Activated CD4-positive, alpha-beta T cell treated with anti-CD3 and anti-CD28 coated beads, Interleukin-2, amount 50 U/mL, for 4 hours (primary cell): ENCODE results near the gene EXOSC7.
A peak's percentile ranks its signal among the peaks of the same experiment; 100 is the strongest.
"Not testable (repeated sequence)": the region's sequence is repeated elsewhere in the genome, so short reads cannot be mapped to it uniquely, and the experiment has no call there.

Source experiments
- DNase-seq, 2 experiments: peaks; one replicate each; pipeline ENCODE4 v3.0.0-alpha.2; 2020

EXOSC7 gene

DNA sequence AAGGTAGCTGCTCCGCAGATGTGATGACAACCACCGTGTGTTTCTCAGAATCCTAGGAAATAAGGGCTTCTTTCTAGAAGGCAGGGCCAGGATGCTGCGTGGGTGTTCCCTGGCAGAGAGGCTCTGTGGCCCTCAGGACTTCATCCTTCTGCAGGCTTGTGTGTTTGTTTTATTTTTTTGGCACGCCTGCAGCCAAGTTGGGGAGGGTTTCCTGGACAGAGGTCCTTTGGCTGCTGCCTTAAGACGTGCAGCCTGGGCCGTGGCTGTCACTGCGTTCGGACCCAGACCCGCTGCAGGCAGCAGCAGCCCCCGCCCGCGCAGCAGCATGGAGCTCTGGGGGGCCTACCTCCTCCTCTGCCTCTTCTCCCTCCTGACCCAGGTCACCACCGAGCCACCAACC is 50.0 kb downstream of the EXOSC7 start, which contains the start of gene CLEC3B:
Gene CLEC3B (plus strand): TSS at position 266 of the 400 bp plus-strand sequence. CDS start 60 bp downstream, at position 326.
- DNase-seq = no peak

DNA sequence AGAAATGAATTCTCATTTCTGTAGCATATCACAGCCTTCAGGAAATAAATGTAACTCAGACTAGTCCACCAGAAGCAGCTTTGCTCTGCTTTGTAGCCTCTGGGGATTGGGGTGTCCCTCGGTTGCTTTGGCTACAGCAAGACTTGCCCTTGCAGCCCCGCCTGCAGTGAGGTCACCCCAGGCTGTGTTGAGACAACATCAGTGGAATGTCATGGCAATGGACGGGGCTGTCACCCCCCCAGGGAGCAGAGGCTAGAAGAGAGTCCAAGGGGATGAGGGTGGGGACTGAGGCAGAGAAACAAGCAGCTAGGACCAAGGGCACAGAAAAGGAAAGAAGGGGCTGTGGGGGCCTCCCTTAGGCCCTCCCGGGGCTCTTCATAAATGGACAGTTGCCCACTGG is 50.9 kb downstream of the EXOSC7 start:
- no peak for DNase-seq

DNA sequence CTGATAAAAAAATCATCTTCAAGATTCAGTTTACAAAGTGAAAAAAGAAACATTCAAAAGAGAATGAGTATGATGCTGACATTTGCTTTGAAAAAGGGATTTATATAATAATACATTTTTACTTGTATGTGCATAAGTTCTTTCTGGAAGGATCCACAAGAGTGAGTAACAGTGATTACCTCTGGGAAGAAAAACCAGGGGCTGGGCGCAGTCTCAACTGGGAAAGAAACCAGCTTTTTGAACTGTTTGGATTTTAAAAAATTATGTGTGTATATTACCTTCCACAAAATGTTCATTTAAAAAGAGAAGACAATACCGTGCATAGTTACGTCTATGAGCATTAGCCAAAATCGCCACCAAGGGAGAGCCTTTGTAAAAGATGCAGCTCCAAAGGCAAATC is 51.4 kb downstream of the EXOSC7 start:
- no peak for DNase-seq

DNA sequence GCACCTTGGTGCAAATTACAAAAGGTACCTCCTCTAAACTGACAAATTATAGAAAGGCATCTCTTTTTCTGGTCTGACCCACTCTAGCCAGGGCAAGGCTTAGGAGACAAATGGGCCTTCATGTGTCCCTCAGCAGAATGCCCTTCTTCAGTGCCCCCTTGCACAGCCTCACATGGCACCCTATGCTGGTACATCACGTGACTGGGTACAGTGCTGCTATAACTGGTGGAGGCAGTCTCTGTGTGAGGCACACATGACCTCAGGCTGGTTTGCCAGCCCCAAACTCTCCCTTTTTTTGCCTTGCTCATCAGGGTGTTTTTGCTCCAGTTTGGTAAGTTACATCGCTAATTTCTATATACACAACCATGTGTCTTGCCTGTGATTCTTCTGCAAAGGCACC is 53.2 kb downstream of the EXOSC7 start:
- no peak for DNase-seq

DNA sequence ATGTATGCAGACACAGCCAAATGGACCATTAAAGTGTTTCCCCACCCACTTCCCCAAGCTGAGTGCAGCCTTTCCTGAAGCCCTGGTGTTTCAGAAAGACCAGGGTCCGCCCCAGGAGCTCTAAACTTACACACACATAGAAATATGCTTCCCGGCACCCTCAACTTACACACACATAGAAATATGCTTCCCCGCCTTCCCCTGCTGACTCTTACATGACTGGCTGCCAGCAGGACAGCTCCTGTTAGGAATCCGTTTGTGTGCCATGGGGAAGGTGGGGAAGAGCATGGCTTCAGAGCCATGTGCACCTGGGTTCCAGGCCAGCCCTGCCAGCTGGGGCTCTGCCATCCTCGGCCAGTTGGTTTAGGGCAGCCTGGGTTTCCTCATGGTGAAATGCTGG is 53.6 kb downstream of the EXOSC7 start:
- DNase-seq = no peak

DNA sequence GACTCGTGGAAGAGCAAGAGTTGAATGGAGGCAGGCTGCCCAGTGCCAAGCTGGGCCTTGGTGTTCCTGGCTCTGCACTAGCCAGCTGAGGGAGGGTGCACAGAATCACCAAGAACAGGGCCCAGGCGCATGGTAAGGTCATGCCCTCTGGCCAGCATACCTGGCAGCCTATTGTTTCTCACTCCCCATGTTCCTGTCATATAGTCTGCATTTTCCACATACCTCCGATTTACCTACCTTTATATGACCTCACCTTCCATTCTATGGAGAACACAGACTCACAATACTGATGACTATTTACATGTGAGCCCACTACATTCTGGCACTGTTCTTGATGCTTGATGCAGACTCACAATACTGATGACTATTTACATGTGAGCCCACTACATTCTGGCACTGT is 55.5 kb downstream of the EXOSC7 start:
- DNase-seq = no peak

DNA sequence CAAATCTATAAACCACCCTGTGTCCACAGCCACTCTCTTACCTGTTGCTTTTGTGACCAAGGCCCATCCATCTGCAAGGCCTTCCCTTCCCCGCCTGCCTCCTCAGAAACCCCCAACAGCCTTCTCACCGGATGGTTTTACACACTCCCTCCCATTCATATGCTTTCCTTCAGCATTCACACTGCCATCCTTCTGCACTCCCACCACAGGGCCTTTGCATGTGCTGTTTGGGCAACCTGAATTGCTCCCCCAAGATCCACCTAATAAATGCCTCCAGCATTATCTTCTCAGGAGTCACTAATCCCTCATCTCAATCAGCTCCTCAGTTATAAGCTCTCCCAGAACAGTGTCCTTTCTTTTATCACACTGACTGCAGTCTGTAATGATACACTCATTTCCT is 56.1 kb downstream of the EXOSC7 start:
- no peak for DNase-seq

DNA sequence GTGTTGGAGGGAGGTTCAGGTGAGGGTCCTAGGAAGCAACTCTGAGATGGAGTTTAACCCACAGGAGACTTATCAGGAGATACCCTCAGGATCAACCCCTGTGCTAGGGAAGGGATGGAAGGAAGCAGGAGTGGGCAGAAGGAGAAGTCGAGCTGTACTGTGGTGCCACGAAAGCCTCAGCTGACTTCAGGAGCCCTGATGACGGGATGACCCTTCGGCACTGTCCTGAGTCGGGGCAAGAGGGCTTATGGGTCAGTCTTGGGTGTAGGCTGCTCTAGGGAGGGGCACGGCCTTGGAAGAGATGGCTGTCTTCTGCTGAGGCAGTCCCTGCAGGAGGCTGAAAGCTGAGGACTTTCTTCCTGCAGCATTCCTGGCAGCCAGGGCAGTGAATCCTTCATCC is 57.7 kb downstream of the EXOSC7 start:
- DNase-seq = no peak

DNA sequence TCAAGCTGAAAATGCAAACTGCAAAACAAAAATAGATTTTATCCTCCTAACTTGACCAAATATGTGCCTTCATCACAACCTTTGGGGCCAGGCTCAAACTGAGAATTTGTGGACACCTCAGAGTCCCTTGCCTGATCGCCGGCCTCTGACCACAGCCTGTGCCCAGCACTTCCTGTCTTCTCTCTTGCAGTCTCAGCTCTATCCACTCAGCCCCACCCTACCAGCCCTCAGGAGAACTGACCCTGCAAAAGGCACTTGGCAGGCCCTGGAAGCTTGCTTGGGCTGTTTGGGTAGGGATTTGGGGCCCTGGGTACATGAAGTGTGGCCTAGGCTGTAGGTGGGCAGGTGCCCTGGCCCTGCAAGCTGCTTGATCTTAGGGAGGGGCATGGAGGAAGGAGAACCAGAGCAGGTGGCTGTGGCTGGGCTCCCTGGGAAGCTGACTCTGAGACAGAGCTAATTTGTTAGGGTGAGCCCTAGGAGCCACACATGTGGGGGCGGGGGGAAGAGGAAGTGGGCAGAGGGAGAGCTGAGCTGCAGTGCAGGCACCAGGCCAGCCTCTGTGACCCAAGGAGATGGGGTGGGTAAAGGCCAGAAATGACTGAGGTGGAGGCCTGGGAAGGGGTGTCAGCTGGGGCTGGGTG is 58.7 kb downstream of the EXOSC7 start:
- DNase-seq = no peak

DNA sequence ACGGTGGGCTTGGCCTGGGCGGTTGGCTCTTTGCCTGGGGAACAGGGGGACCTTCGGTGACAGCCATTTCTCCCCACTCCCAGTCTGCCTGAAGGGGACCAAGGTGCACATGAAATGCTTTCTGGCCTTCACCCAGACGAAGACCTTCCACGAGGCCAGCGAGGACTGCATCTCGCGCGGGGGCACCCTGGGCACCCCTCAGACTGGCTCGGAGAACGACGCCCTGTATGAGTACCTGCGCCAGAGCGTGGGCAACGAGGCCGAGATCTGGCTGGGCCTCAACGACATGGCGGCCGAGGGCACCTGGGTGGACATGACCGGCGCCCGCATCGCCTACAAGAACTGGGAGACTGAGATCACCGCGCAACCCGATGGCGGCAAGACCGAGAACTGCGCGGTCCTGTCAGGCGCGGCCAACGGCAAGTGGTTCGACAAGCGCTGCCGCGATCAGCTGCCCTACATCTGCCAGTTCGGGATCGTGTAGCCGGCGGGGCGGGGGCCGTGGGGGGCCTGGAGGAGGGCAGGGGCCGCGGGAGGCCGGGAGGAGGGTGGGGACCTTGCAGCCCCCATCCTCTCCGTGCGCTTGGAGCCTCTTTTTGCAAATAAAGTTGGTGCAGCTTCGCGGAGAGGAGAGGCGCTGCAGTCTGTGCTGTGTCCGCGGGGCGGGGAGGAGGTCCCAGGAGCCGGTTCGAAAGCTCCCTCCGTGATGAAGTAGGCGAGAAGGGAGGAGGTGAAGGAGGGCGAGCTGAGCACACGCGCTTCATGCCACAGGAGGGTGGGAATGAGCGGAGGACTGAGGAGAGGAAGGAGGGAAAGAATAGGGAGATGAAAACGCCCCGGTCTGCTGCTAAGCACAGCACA is 59.6 kb downstream of the EXOSC7 start:
- no peak for DNase-seq

DNA sequence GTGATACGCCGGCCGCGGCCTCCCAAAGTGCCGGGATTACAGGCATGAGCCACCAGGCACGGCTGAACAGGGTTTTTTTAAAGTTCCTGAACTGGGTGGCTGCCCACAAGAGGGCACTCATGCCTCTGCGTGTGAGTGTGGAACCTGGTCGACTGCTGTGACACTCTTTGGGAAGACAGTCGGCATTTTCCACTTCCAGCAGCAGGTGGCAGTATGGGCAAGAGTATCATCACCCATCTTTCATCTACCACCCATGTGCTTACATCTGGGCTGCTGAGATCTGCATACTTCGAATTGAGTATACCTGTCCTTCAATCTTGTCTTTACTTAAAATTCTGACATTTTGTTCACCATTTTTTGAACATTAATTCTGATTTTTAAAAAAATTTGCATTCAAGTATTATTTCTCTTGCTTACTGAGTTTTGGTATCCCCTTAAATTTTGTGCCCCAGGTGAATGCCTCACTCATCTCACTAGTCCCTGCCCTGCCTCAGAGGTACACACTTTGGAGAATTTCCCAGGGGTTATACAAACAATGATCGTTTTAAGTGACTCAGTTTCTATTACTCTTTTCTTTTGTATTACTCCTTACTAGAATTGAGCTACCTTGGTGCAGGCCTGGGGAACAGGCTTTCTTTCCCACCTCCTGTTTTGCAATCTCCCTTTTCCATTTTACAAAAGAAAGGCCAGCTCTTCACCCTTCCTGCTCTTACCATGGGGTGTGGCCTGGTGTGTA is 61.8 kb downstream of the EXOSC7 start:
- peak; percentile 92 for DNase-seq

DNA sequence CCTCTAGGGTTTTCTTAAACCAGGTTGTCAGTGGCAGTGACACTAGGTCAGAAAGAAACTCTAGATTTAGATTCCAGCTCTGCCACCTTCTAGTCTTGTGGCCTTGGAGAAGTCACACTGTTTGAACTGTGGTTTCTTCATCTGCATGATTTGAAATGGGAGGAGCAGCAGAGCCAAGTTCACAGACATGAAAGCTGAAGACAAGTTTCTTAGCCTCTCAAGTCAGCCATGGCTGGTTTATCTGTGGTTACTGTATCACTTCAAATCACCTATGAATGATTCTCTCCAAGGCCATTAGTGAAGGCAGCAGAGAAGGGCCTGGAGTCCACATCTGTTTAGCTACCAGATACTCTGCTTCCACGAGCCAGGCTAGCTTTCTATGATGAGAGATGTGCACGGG is 65.6 kb downstream of the EXOSC7 start:
- no peak for DNase-seq

DNA sequence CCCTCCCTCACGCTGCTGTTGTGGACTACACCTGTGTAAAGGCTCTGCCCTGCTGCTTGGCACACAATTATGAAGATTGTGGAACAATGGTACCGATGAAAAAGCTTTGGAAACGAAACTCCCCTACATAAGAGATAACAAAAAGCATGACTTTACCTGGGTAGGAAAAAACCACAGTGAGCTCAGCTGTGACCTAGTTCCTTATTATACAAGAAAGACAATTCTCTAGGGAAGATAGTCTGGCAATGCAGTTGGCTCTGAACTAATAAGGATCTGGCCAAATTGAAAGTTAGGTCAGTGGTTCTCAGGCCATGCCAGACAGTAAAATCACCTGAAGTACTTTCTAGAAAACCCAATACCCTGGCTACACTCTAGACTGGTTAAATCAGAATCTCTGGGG is 66.1 kb downstream of the EXOSC7 start:
- no peak for DNase-seq

DNA sequence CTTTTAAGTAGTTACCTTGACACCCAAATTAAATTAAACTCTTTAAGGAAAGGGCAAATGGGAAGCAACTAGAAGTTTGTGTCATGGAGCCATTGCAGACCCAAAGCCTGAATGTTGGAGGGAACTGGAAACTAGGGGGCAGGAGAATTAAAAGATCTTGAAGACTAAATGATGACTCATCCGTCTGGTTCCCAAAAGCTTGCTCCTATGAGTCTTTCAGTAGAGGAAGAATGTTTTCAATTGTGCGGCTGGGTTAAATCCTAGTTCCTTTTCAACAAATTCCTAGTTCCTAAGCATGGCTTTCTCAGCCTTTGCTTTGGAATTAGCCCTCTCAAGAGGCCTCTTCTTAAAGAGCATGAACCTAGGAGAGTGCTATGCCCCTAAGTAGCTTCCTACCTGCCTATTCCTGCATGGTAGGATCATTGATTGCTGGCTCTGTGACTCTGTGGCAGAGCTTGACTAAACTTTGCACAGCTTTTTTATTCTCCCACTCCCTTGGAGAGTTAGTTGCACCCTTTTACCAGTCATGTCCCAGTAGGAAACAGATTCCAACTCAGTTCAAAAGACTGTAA is 67.8 kb downstream of the EXOSC7 start:
- no peak for DNase-seq

DNA sequence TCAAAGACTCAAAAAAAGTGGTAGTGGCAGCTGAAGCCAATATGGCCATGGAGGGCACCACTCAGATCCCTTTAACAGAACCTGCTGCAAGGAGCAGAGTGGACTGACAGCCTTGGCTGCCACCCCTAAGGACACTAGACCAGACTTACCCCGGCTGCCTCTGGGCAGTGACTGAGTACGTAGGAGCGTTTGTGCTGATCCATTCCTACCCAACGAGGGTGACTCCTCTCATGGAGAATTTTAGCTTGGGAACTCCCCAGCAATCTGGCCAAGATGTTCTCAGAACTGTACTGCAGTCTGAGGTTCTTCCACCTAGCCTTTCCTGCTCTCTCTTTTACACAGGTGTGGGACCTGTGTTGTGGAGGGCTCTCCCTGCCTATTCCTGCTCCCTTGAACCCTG is 72.2 kb downstream of the EXOSC7 start:
- DNase-seq = no peak

DNA sequence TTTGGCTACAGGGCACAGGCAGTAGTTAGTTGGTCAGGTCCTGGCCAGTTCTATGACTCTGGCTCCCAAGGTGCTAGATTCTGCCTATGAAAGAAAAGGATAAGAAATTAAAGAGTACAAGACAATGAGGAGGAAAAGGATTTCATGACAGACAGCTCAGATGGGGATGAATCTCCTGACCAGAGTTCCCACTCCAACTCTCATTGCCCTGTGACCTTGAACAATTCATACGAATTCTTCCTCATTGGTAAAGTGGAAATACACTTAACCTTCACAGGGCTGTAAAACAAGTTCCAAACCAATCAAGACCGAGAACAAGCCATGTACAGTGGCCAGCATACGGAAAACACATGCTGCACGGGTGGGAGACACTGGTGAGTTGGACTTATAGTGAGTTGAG is 73.8 kb downstream of the EXOSC7 start:
- DNase-seq = no peak

DNA sequence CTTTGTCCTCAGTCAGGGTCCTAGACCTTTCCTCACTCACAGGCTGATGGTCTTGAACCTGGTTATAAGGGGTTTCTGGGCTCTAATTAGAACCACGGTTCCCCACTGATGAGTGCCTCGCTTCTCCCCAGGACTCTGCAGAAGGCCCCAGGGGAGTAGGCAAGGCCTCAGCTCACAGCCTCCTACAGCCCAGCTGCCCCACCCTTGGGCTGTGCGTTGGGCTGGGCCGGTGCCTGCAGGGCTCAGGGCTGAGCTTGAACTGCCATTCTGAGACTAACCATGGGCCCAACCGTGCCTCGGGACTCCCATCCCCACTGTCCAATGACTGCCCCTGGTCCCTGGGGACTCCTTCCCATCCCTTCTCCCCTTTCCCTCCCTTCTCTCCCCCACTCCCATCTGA is 75.6 kb downstream of the EXOSC7 start:
- no peak for DNase-seq

DNA sequence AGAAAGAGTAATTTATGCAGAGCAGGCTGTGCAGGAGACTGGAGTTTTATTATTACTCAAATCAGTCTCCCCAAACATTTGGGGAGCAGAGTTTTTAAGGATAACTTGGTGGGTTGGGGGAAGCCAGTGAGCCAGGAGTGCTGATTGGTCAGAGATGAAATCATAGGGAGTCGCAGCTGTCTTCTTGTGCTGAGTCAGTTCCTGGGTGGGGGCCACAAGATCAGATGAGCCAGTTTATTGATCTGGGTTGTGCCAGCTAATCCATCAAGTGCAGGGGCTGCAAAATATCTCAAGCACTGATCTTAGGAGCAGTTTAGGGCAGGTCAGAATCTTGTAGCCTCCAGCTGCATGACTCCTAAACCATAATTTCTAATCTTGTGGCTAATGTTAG is 77.8 kb downstream of the EXOSC7 start:
- not testable (repeated sequence) for DNase-seq

DNA sequence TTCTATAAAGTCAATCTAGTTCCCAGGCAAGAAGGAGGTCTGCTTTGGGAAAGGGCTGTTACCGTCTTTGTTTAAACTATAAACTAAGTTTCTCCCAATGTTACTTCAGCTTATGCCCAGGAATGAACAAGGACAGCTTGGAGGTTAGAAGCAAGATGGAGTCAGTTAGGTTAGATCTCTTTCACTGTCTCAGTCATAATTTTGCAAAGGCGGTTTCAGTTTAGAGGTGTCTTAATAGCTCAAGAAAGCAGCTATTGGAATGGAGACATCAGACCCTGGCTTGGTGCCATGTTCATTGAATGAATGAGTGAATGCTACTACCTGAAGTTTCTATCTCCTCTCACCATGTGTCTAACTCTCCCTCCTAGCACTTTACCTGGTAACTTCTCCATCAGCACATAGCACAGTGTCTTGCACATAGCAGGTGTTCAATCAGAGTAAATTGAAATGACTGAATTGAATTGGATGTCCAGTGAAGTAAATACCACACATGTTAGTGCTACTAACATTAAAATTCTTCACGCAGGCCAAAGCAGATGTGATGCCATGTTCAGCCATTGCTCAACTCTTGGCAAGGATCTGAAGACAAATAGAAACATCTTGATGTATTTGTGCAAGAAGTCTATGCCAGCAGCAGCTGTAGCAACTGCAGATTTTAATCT is 78.3 kb downstream of the EXOSC7 start:
- DNase-seq = no peak

DNA sequence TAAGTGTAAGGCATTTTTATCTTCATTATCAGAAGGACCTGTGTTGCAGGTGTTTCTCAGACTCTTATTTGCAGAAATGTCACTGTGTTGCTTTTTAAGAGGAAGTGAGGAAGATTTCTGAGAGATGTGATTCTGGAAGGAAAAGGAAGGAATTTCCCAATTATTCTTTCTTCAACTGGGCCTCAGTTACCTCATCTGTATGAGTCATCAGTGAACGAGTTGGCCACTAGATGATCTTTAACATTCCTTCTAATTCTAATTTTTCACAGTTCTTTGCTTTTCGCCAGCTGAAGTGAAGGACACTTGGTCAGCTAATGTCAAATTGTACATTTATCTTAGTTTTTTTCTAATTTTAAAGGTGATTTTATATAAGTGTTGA is 79.0 kb downstream of the EXOSC7 start:
- no peak for DNase-seq

DNA sequence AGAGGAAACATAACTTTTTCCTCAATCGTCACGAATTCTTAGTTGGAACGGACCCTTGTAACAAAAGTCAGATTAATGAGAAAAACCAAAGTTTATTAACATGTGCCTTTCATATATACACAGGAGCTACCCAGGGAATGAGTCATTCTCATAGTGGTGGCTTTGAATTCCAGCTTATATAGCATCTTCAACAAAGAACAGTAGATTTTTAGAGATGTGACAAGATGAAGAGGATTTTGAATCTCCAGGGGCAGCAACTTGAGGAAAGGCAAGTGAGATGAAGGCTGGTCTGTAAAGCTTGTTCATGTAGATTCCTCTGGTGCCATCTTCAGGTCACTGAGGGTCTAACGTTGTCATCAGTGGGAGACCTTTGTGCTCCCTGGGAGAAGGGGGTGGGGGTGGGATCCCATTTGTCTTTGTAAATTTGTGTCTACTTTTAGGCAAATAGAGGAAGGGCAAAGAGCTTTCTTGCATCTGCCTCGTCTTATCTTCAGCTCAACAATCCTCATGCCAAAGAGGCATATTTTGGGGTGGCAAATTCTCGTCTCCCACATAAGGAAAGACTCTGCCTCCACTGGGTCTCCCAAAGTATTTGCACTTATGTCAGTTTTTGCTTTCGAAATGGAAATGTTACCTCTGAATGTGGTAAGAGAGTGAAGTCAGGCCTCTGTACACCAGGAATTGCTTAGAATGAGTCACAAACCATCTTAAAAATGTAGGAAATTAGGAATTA is 79.5 kb downstream of the EXOSC7 start:
- DNase-seq = no peak

DNA sequence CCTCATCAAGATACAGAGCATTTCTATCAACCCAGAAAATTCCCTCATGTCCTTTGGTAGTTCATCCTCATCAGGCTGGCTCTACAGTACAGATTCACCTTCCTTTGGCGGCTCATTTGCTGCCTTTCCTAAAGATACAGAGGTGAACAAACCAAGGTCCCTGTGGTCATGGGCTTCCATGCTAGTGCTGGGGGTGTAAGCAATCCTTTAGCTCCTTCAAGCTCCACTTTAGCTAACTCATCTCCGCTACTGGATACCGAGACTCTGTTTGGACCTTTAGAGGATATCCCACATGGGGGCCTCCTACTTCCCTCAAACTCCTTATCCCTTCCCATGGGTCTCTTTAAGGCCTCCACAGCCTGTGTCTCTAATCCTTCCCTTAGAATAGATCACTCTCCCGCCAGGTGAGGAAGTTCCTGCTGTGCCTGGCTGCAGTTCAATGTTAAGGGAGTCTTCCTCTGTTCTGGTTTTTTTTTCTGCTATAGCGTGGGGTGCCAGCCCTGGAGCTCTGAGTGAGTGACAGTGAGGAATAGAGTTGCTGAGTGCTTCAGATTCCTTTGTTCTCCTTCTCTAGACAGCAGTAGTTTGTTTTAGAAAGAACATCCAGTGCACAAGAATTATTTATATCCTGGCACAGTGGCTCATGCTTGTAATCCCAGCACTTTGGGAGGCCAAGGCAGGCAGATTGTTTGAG is 80.7 kb downstream of the EXOSC7 start:
- no peak for DNase-seq
